Stimulated activated CD4-positive, alpha-beta T cell treated with anti-CD3 and anti-CD28 coated beads, TNF-alpha, amount 100 ng/mL, for 24 hours (primary cell): ENCODE results near the gene PTGFRN.
A peak's percentile ranks its signal among the peaks of the same experiment; 100 is the strongest.
"Not testable (repeated sequence)": the region's sequence is repeated elsewhere in the genome, so short reads cannot be mapped to it uniquely, and the experiment has no call there.

ENCODE experiments used
- DNase-seq, 3 experiments: peaks; one replicate each; pipeline ENCODE4 v3.0.0-alpha.2; 2020; ENCODE audit warnings: low read depth in 3 of 3

Gene PTGFRN

DNA sequence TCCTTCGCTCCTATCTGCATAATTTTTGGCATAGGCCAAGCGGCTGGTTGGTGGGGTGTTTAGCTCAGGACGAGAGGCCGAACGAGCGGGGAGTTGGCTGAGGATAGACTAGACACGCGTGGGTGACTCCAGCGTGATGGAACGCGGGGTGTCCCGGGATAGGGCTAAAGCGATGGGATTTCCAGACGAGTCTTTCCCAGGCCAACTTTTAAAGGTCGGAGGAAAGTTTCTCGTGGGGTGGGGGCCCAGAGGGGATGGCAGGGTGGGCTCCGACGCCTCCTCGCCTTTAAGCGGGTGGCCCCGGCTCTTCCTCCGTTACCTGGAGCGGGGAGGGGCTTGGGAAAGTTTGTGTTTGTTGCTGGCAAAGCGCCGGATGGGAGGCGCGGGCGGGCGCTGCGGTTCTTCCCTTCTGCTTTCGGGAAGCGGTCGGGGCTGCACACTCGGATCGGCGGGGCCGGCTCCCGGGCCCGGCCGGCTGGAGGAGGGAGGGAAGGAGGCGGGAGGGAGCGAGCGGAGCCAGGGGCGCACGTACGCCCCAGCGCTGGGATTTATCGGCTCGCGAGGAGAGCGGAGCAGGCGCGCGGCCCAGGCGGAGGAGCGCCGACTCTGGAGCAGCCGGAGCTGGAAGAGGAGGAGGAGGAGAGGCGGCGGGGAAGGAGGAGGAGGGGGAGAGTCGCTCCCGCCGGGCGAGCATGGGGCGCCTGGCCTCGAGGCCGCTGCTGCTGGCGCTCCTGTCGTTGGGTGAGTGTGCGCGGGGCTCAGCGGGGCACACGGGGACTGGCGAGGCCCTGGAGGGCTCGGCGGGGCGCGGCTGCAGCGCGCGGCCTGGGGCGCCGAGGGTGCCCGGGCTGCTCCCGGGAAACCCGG, at the start of gene PTGFRN:
PTGFRN (plus strand) TSS at position 405 of the 867 bp plus-strand sequence; CDS start at position 693, 288 bp downstream.
- peak in 2 of 3 experiments; percentile 6 to 26 for DNase-seq

DNA sequence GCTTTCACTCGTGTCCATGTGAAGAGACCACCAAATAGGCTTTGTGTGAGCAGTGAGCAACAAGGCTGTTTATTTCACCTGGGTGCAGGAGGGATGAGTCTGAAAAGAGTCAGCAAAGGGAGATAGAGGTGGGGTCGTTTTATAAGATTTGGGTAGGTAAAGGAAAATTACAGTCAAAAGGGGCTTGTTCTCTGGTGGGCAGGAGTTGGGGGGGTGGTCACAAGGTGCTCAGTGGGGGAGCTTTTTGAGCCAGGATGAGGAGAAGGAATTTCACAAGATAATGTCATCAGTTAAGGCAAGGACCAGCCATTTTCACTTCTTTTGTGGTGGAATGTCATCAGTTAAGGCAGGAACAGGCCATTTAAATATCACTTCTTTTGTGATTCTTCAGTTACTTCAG, 49.5 kb upstream of the PTGFRN start:
- not testable (repeated sequence) for DNase-seq

DNA sequence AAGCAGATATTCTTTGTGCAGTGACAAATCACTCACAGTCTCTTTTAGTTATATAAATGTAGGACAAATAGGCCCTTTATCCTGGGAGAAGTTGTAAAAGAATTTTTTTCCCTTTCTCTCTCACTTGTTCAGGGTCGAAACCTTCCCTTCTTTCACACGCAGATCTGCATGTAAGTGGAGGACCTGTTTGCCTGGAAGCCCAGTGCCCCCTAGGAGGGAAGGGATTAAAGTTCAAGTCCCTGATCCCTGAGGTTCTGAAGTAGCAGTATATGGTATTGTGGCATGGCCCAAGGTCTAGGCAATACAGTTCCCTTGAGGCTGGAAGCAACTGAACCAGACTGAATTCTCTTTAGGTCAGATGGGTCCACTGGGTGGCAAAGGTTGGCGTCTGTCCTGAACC, 48.6 kb upstream of the PTGFRN start:
- DNase-seq: no peak

DNA sequence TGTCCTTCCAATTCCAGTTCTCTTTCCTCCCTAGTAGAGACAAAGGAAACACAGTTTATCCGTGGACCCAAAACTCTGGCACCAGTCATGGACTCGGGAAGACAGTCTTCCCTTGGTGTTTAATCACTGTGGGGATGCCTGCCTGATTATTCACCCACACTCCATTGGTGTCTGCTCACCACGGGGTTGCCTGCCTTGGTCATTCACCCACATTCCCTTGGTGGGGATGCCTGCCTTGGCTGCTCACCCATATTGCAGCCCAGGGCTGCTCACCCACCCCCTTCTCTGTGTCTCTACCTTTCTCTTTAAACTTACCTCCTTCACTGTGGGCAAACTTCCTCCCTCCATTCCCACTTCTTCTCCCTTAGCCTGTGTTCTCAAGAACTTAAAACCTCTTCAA, 46.7 kb upstream of the PTGFRN start:
- DNase-seq: not testable (repeated sequence)

DNA sequence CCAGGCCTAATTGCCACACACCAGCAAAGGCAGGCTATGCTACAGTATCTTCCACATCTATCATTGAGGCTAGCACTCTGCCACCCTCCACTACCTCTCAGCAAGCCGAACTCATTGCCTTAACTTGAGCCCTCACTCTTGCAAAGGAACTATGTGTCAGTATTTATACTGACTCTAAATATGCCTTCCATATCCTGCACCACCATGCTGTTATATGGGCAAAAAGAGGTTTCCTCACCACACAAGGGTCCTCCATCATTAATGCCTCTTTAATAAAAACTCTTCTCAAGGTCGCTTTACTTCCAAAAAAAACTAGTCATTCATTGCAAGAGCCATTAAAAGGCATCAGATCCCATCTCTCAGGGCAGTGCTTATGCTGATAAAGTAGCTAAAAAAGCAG, 43.2 kb upstream of the PTGFRN start:
- not testable (repeated sequence) for DNase-seq

DNA sequence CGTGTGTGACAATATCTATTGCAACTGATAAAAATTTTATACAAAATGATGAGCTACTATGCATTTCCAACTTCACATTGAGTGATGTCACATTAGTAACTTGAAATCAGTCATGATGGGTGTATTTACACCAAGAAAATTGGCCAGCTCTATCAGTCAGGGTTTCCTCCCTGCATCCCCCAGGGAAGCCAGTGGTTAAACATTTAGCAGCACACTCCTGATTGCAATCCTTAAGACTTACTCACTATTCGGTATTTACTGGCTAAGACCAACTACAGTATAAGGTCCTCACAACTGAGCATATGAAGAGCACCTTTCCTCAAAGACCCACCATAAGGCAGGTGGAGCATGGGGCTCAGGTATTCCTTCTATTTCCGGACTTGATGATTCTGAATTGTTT, 41.3 kb upstream of the PTGFRN start:
- DNase-seq: no peak

DNA sequence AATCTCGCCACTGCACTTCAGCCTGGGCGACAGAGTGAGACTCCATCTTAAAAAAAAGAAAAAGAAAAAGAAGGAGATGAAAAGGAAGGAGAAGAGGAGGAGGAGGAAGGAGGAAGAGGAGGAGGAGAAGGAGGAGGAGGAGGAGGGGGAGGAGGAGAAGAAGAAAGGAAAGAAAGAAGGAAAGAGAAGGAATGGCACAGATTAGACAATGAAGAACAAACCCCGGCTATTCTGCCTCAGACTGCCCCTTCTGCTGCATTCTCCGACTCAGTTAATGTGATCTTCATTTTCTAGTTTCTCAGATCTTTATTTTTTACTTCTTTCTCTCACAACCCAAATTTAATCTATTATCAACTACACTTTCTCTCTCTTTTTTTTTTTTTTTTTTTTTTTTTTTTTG, 40.1 kb upstream of the PTGFRN start:
- DNase-seq: no peak

DNA sequence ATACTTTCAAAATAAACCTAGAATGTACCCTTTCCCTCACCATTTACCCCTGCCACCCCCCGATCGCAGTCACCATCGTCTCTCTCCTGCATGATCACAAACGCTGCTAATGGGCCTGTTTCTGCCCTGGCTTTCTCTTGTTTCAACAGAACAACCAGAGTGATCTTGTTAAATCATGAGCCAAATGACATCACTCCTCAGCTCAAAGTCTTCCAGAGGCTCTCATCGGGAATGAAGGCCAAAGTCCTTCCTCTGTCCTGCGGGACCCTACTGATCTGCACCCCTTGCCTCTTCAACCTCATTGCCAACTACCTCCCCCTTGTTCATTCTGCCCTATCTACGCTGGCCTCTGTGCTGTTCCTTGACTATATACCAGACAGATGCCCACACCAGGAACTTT, 39.4 kb upstream of the PTGFRN start:
- no peak for DNase-seq

DNA sequence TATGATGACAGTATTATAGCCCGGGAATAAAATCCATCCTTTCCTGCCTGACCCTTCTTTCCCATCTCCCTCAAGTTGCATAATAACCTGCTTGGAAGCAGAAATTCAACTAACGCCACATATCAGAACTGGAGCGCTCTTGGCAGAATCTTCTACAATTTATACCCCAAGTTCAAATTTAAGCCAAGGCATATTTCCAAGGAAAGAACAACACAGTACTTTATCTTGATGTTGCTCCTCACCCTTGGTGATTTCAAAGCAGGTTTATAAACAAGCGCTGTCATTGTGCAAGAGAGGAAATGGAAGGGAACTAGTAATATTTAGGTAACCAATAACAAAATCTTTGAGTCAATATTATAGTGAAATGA, 38.0 kb upstream of the PTGFRN start:
- no peak for DNase-seq

DNA sequence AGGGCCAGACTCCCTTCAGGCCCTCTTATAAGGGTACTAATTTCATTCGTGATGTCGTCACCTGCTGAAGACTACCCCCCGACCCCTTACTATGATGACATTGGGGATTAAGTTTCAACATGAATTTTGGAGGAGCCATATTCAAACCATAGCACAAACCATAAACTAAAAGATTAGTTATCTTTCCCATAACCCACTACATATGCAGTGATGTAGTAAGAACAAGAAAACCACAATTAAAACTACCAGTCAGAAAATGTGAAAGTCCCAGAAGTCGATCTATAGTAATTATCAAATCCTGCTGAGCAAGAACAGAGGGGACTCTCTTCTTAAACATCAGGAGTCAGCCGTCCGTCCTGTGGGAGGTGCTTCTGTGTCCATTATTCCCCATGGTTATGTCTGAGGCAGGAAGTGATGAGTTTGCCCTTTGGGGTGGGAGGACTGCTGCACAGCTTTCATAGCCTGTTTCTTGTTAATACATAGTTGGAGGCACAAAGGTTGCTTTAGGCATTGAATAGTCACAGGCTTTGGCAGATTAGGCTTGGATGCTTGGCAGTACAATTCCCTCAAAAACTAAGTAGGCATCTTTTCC, 35.9 kb upstream of the PTGFRN start:
- DNase-seq: peak in 1 of 3 experiments; percentile 17

DNA sequence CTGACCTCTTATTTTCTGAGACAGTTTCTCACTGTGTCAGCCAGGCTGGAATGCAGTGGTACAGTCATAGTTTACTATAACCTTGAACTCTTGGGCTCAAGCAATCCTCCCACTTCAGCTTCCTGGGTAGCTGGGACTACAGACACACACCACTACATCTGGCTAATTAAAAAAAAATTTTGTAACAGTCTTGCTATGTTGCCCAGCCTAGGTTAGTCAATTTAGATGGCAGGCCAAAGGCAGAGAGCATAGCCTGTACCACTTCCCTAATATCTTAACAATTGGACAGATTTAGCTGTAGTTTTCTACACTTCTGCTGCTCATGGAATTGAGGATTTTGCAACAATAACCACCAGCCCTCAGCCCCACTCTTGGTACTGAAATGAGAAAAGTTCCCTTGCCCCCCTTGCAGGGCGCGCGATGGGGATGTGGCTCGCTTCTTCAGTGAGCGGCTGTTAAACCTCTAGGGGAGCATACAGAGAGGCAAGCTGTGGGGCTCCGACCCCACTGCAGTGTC, 34.9 kb upstream of the PTGFRN start:
- no peak for DNase-seq

DNA sequence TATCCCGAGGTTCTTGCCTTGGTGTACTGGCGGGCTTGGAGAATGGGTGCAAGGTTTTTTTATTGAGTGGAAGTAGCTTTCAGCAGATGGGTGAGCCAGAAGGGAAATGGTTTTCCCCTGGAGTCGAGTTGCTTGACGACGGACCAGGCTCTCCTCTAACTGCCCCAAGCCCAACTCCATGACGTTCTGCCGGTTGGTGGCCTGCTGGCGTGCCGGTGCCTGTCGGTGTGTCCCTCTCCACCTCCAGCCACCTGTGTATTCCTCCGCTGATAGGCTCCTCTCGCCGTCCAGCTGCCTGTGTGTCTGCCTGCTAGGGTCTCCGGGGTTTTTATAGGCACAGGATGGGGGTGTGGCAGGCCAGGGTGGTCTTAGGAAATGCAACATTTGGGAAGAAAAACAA, 34.3 kb upstream of the PTGFRN start:
- DNase-seq: no peak

DNA sequence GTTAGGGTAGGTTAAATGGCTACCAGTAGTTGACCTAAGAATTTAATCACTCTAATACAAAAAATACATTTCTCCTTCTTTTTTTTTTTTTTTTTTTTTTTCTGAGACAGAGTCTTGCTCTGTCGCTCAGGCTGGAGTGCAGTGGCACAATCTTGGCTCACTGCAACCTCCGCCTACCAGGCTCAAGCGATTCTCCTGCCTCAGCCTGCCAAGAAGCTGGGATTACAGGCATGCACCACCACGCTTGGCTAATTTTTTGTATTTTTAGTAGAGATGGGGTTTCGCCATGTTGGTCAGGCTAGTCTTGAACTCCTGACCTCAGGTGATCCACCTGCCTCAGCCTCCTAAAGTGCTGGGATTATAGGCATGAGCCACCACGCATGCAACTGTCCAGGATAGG, 33.8 kb upstream of the PTGFRN start:
- DNase-seq: not testable (repeated sequence)

DNA sequence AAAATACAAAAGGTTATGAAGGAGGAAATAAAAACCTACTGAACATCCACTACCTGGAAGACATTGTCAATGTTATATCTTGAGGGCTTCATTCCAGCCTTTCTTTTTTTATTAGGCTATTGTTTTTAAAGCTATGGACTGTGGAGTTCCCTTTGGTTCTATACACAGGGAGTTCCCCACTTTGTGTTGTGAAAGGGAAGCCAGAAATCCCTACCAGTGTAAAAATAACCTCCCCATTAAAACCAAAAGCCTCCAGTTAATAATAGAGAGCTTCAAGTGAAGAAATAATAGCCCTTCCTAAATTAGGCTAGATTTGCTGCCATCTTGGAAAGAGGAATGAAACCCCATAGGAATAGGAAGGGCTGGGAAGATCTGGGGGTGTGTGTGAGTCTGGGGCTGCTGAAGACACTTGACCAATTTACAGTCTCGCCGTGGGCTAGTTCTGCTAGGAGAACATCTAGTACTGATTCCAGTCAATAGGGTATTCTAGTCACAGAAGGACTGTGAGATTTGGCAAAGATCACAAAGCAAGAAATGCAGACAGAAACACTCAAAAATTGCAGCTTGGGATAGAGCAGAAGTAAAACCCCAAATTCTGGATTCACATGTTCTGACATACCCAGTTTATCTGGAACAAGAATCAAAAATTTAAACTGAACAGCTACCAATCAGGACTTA, 32.4 kb upstream of the PTGFRN start:
- no peak for DNase-seq

DNA sequence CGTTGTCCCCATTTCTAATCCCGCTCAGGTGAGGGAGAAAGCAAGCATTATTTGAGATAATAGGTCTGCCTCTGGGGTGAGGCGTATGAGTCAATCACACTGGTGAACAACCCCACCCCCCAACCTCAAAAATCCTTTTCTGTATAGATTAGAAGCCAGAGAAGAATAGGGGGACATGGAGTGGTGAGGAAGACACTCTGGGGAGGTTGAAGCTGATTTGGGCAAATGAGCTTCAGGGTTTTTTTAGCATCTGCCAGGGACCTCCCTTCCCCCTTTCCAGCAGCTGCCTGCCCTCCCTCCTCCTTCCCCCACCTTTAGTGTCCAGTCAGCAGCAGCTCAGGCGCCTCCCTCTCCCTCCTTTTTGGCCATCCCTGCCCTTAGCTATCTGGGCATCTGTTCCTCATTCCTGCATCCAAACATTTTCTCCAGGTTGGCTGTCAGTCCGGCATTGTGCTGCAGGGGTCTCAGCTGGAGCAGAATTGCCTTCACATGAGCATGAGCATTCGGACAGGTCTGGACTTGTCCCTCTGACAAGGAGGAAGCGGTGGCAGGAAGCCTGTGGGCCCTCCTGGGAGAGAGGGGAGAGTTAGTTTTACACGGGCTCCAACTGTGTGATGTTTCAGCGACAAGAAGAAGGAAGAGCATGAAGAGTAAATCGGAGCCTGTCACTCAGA, 30.8 kb upstream of the PTGFRN start:
- no peak for DNase-seq

DNA sequence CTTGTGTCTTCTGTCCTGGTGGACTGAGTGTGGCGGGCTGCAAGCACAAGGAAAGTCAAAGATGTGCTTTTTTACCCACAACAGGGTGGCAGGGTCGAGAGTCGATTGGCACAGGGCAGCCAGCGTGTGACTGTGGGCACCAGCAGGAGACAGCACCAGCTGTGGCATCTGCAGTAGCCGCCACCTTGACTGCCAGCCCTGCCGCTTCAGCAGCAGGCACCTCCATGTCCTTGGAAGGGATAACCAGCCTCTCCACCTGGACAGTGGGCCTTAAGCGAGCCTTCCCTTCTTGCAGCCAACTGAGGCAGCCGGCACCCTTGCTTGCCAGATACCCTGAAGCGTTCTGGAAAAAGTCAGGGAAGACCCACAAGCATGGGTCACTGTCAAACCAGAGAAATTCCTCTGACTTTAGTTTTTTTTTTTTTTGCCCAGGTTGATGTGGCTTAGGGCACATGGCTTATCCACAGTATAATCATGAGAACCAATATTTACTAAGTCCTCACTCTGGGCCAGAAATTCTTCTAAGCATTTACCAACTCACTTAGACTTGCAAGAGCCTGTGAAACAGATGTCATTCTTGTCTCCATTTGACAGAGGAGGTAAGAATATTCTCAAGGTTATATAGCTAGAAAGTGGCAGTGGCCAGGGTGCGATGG, 30.1 kb upstream of the PTGFRN start:
- DNase-seq: no peak

DNA sequence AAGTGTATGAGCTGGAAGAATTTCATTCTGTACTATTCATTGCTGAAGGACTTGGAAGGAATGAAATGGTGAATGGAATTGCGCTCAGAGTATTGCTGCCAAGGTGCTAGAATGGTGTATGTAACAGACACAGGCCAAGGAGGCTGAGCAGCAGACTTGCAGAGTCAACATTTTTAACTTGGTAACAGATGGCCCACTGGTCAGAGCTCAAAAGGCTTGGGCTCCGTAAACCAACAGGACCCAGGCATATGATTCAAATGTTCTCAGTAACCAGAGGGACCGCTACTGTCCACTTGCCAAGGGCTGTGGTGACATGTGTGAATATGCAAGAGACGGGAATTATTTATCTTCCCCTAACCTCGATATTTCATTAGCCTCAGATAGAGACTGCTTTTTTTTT, 28.8 kb upstream of the PTGFRN start:
- DNase-seq: no peak

DNA sequence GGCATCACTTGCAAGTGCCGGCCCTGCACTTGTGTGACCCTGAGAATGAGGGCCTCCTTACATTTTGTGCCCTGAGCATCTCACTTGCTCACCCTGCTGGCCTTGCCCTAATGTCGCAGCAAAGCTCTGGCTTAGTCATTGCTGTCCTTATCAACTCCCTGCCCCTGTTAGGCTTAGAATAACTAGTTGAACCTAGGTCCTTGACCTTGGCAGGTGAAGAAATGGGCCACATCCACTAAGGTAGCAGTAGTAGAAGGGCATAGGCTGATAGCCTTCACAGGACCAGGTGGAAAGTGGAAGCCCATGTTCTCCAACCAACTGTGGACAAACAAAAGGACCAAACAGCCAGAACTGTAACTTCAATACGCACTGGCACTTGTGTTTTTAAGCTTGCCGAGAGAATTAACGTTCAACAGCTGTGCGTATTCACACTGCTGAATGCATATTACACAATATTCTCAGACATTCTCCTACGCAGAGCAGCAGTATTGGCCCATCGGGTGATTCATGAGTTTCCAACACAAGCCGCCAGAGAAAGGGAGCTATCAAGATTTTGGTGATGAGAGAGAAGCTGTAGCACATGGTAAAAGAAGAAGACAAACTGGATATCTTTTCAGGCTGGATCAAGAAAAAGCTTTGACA, 27.7 kb upstream of the PTGFRN start:
- DNase-seq: peak in 2 of 3 experiments; percentile 14 to 33

DNA sequence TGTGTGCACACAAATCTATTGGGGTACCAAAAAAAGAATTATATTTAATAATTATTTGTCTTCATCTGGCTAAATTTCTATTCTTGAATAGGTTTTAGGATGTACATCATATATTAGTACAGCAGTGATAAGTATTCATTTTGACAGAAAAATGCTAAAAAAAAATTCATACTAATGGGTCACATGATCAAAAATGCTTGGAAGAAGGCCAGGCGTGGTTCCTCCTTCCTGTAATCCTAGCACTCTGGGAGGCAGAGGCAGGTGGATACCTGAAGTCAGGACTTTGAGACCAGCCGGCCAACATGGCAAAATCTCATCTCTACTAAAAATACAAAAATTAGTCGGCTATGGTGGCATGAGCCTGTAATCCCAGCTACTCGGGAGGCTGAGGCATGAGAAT, 26.9 kb upstream of the PTGFRN start:
- DNase-seq: no peak

DNA sequence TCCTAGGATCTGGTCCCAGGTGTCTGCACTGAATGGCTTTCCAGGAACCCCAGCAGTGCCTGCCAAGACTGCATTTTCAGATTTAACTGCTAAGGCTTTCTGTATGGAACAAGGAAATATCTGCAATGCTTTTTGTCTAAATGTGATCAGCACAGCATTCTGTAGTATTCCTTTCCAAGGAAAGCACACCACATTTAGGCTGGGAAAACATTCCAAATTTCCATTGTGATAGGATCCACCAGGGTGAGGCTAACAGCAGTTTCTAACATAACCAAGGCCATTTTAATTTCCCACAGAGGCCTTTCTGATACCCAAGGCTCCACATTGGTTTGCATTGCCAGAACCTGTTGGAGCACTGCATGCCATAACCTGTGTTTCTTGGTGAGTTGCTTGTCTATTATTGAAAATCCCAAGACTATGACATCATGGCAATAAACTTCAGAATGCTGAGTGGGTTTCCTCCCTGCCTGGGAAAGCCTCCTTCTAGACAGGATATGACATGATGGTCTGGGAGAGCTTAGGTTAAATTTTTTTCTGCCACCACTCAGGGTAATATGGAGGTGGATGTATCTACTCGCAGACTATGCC, 23.3 kb upstream of the PTGFRN start:
- no peak for DNase-seq

DNA sequence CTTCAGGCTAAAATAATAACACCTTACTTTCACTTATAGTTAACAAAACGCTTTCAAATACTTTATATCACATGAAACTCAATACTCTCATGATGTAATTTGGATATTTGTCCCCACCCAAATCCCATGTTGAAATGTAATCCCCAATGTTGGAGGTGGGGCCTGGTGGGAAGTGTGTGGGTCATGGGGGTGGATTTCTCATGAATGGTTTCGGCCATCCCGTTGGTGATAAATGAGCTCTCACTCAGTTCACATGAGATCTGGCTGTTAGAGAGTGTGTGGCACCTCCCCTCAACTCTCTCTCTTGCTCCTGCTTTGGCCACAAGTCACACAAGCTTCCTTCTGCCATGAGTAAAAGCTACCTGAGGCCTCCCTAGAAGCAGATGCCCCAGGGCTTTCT, 22.5 kb upstream of the PTGFRN start:
- DNase-seq: no peak
